HepG2 (cell line): Measurements from ENCODE around the gene AK2. TPM values are rescaled to one million over a fixed set of nuclear protein-coding genes. Genes with fewer than 3 reads are reported as not detected.

ENCODE experiments used
- ARNT ChIP-seq: fragments of 450-650 bp; IDR thresholded peaks from 2 replicates; pipeline ENCODE4 v1.6.1; 2017
- CBFB ChIP-seq: sonication (generic); formaldehyde crosslinking; IDR thresholded peaks from 2 replicates; pipeline ENCODE4 v1.4.0; 2020; ENCODE audit warnings: missing genetic modification reagents
- CBX5 ChIP-seq: sonication (generic); formaldehyde crosslinking; IDR thresholded peaks from 2 replicates; pipeline ENCODE4 v1.4.0; 2020; ENCODE audit warnings: missing genetic modification reagents, borderline replicate concordance
- FOXO1 ChIP-seq: sonication (generic); formaldehyde crosslinking; IDR thresholded peaks from 2 replicates; pipeline ENCODE4 v1.4.0; 2020; ENCODE audit warnings: missing genetic modification reagents
- KLF12 ChIP-seq: sonication (generic); formaldehyde crosslinking; IDR thresholded peaks from 2 replicates; pipeline ENCODE4 v1.4.0; 2020; ENCODE audit warnings: missing genetic modification reagents, borderline replicate concordance
- KMT2A ChIP-seq: sonication (generic); formaldehyde crosslinking; IDR thresholded peaks from 2 replicates; pipeline ENCODE4 v1.4.0; 2020; ENCODE audit warnings: missing genetic modification reagents
- LCORL ChIP-seq, 2 experiments: fragments of 450-650 bp in 1 of 2; sonication (generic) in 1 of 2; formaldehyde crosslinking in 1 of 2; IDR thresholded peaks; 2 replicates each; pipeline versions ENCODE4 v1.5.0 to v1.6.1; 2017 to 2020; ENCODE audit warnings: antibody characterized with exemption in 1 of 2, missing genetic modification reagents in 1 of 2
- MBD4 ChIP-seq: IDR thresholded peaks from 2 replicates; pipeline ENCODE4 v1.6.1; 2012; ENCODE audit warnings: low read length, inconsistent platforms, borderline replicate concordance
- MEIS2 ChIP-seq: sonication (generic); formaldehyde crosslinking; IDR thresholded peaks from 2 replicates; pipeline ENCODE4 v1.9.0; 2021; ENCODE audit warnings: mild to moderate bottlenecking, missing genetic modification reagents
- MYC ChIP-seq: sonication (generic); formaldehyde crosslinking; IDR thresholded peaks from 2 replicates; pipeline ENCODE4 v1.9.0; 2021; ENCODE audit warnings: missing genetic modification reagents, borderline replicate concordance
- PHB2 ChIP-seq: fragments of 450-650 bp; IDR thresholded peaks from 2 replicates; pipeline ENCODE4 v1.6.1; 2018; ENCODE audit not compliant: partially characterized antibody
- RBM22 ChIP-seq: fragments of 200-400 bp; formaldehyde crosslinking; optimal IDR thresholded peaks from 2 replicates; pipeline ENCODE3; 2017; ENCODE audit warnings: mild to moderate bottlenecking, low read length, moderate library complexity
- ZBTB3 ChIP-seq: sonication (generic); formaldehyde crosslinking; IDR thresholded peaks from 2 replicates; pipeline ENCODE4 v1.4.0; 2020; ENCODE audit warnings: low read depth, mild to moderate bottlenecking, moderate library complexity, missing genetic modification reagents, borderline replicate concordance
- ZFY ChIP-seq: sonication (generic); formaldehyde crosslinking; IDR thresholded peaks from 2 replicates; pipeline ENCODE4 v1.4.0; 2020; ENCODE audit warnings: missing genetic modification reagents
- ZNF235 ChIP-seq: sonication (generic); formaldehyde crosslinking; IDR thresholded peaks from 2 replicates; pipeline ENCODE4 v1.8.1; 2023; ENCODE audit warnings: mild to moderate bottlenecking, missing genetic modification reagents, borderline replicate concordance
- ZNF326 ChIP-seq: sonication (generic); formaldehyde crosslinking; IDR thresholded peaks from 2 replicates; pipeline ENCODE4 v1.4.0; 2020; ENCODE audit warnings: missing genetic modification reagents, borderline replicate concordance
- ZNF33A ChIP-seq: sonication (generic); formaldehyde crosslinking; IDR thresholded peaks from 2 replicates; pipeline ENCODE4 v1.5.1; 2020; ENCODE audit warnings: missing genetic modification reagents, mild to moderate bottlenecking, moderate library complexity, borderline replicate concordance
- ZNF546 ChIP-seq: sonication (generic); formaldehyde crosslinking; conservative IDR thresholded peaks from 2 replicates; pipeline ENCODE4 v1.8.1; 2023; ENCODE audit warnings: mild to moderate bottlenecking, missing genetic modification reagents
- ZNF589 ChIP-seq: sonication (generic); formaldehyde crosslinking; conservative IDR thresholded peaks from 2 replicates; pipeline ENCODE4 v1.8.0; 2022; ENCODE audit warnings: mild to moderate bottlenecking, moderate library complexity, missing genetic modification reagents
- ZSCAN31 ChIP-seq: sonication (generic); formaldehyde crosslinking; IDR thresholded peaks from 2 replicates; pipeline ENCODE4 v1.5.0; 2020; ENCODE audit warnings: low read depth, mild to moderate bottlenecking, missing genetic modification reagents
- polyA plus RNA-seq, 8 experiments: library from polyadenylated mRNA; depleted of rRNA in 3 of 8; stranded (reverse) in 7 of 8; unstranded in 1 of 8; fragments of >200 nt; fragmentation: Illumina TruSeq in 4 of 8; extraction: Trizol in 4 of 8; gene quantifications; 2 replicates each; pipeline versions ENCODE4 v1.2.1 to v1.2.3, GENCODE V29; 2011 to 2016; ENCODE audit warnings: low read depth in 4 of 8, missing spikeins in 1 of 8, mixed read lengths in 1 of 8; ENCODE audit not compliant: insufficient read depth in 1 of 8
- total RNA-seq, 5 experiments: library from RNA; depleted of rRNA; stranded (reverse); fragments of >200 nt; fragmentation: Illumina TruSeq; extraction: Trizol; gene quantifications; 2 replicates each; pipeline ENCODE4 v1.2.3, GENCODE V29; 2016; ENCODE audit warnings: low read depth in 1 of 5
- TF ChIP-seq, protein P1 (sequence below): IDR thresholded peaks from 2 replicates; pipeline ENCODE4 v1.6.1; 2016; ENCODE audit warnings: low read depth, borderline replicate concordance
- TF ChIP-seq, protein P2 (sequence below): sonication (generic); formaldehyde crosslinking; conservative IDR thresholded peaks from 2 replicates; pipeline ENCODE4 v1.8.0; 2022; ENCODE audit warnings: mild to moderate bottlenecking, moderate library complexity, missing genetic modification reagents
- TF ChIP-seq, protein P3 (sequence below): IDR thresholded peaks from 2 replicates; pipeline ENCODE4 v1.6.1; 2016; ENCODE audit warnings: missing compliant biosample characterization, missing genetic modification reagents, borderline replicate concordance
- TF ChIP-seq, protein P4 (sequence below): sonication (generic); formaldehyde crosslinking; IDR thresholded peaks from 2 replicates; pipeline ENCODE4 v1.4.0; 2020; ENCODE audit warnings: missing genetic modification reagents, borderline replicate concordance
- TF ChIP-seq, protein P5 (sequence below): sonication (generic); formaldehyde crosslinking; IDR thresholded peaks from 2 replicates; pipeline ENCODE4 v1.4.0; 2020; ENCODE audit warnings: mild to moderate bottlenecking, missing genetic modification reagents

AK2 gene
- total and polyA plus RNA-seq, 2 of the 13 experiments (the other 11 are each of a cell fraction or from before 2014, with no cell fraction given) = 170 to 188 TPM

DNA sequence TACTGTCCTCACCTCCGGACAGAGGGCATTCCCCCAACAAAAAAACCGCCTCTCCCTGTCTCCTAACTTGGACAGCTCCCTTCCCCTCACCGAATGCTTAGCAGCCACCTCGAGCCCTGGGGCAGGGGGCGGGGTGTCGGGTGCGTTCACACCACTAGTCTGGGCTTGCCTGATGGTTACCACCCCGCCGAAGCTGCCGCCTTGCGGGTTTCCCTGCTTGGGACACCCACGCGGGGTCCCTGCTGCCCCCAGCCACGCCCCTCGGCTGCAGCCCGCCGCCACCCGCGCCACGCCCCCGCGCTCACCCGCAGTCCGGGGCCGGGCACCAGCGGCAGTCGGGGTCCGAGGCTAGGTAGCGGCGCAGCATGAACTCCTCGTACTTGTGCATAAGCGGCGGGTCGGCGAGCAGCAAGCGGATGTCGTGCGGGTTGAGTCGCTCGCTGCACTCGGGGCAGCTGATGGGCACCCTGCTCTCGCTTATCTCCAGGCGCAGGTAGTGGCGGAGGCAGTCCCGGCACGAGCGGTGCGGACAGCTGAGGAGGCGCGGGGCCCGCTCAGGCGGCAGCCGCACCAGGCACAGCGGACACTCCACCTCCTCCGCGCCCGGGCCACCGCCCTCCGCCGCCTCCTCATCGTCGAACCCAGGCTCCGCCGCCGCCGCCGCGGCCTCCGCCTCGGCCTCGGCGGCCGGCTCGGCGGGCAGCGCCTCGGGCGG, 72.8 kb downstream of the AK2 start (continued):
- TF ChIP-seq, protein P1, sequence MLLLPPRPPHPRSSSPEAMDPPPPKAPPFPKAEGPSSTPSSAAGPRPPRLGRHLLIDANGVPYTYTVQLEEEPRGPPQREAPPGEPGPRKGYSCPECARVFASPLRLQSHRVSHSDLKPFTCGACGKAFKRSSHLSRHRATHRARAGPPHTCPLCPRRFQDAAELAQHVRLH (CRISPR knock-in tag) = peak; percentile 28; the same call in 1 of the 2 replicates
- no peak for TF ChIP-seq MYC (CRISPR knock-in tag)
- TF ChIP-seq ZSCAN31 = 0 out of 2 replicates have a peak, but pooled peaks have one; percentile 22
- TF ChIP-seq ZNF33A (CRISPR knock-in tag) = no peak
- peak; percentile 60; the same call in 1 of the 2 replicates for TF ChIP-seq KMT2A (CRISPR knock-in tag)
- no peak for TF ChIP-seq RBM22
- TF ChIP-seq MBD4 = no peak
- 0 out of 2 replicates have a peak, but pooled peaks have one; percentile 28 for TF ChIP-seq ZNF235 (CRISPR knock-in tag)
- TF ChIP-seq FOXO1 (CRISPR knock-in tag) = peak; percentile 39; the same call in 1 of the 2 replicates
- TF ChIP-seq, protein P2, sequence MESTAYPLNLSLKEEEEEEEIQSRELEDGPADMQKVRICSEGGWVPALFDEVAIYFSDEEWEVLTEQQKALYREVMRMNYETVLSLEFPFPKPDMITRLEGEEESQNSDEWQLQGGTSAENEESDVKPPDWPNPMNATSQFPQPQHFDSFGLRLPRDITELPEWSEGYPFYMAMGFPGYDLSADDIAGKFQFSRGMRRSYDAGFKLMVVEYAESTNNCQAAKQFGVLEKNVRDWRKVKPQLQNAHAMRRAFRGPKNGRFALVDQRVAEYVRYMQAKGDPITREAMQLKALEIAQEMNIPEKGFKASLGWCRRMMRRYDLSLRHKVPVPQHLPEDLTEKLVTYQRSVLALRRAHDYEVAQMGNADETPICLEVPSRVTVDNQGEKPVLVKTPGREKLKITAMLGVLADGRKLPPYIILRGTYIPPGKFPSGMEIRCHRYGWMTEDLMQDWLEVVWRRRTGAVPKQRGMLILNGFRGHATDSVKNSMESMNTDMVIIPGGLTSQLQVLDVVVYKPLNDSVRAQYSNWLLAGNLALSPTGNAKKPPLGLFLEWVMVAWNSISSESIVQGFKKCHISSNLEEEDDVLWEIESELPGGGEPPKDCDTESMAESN (CRISPR knock-in tag) = no peak
- TF ChIP-seq, protein P3, sequence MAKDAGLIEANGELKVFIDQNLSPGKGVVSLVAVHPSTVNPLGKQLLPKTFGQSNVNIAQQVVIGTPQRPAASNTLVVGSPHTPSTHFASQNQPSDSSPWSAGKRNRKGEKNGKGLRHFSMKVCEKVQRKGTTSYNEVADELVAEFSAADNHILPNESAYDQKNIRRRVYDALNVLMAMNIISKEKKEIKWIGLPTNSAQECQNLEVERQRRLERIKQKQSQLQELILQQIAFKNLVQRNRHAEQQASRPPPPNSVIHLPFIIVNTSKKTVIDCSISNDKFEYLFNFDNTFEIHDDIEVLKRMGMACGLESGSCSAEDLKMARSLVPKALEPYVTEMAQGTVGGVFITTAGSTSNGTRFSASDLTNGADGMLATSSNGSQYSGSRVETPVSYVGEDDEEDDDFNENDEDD (CRISPR knock-in tag) = no peak
- no peak for TF ChIP-seq LCORL (IDR thresholded peaks at IDR 0.05)
- peak; percentile 46; the same call in 1 of the 2 replicates for TF ChIP-seq LCORL (CRISPR knock-in tag; IDR thresholded peaks at IDR 0.05)
- TF ChIP-seq CBX5 (CRISPR knock-in tag) = no peak
- 0 out of 2 replicates have a peak, but pooled peaks have one; percentile 14 for TF ChIP-seq ZFY (CRISPR knock-in tag)
- no peak for TF ChIP-seq ZBTB3
- TF ChIP-seq, protein P4, sequence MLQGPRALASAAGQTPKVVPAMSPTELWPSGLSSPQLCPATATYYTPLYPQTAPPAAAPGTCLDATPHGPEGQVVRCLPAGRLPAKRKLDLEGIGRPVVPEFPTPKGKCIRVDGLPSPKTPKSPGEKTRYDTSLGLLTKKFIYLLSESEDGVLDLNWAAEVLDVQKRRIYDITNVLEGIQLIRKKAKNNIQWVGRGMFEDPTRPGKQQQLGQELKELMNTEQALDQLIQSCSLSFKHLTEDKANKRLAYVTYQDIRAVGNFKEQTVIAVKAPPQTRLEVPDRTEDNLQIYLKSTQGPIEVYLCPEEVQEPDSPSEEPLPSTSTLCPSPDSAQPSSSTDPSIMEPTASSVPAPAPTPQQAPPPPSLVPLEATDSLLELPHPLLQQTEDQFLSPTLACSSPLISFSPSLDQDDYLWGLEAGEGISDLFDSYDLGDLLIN (CRISPR knock-in tag) = no peak
- 0 out of 2 replicates have a peak, but pooled peaks have one; percentile 50 for TF ChIP-seq KLF12 (CRISPR knock-in tag)
- 0 out of 2 replicates have a peak, but pooled peaks have one; percentile 21 for TF ChIP-seq ZNF546 (CRISPR knock-in tag)
- TF ChIP-seq, protein P5, sequence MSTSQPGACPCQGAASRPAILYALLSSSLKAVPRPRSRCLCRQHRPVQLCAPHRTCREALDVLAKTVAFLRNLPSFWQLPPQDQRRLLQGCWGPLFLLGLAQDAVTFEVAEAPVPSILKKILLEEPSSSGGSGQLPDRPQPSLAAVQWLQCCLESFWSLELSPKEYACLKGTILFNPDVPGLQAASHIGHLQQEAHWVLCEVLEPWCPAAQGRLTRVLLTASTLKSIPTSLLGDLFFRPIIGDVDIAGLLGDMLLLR (CRISPR knock-in tag) = peak; percentile 60; the same call in 1 of the 2 replicates
- no peak for TF ChIP-seq ZNF589 (CRISPR knock-in tag)
- no peak for TF ChIP-seq ARNT
- no peak for TF ChIP-seq CBFB (CRISPR knock-in tag)
- TF ChIP-seq MEIS2 (CRISPR knock-in tag) = no peak
- TF ChIP-seq PHB2 = no peak
- TF ChIP-seq ZNF326 (CRISPR knock-in tag) = no peak
